ENCODE measurements around the gene ARHGEF33.
"Not testable (repeated sequence)": the region's sequence is repeated elsewhere in the genome, so short reads cannot be mapped to it uniquely, and the experiment has no call there.

The ARHGEF33 gene

DNA sequence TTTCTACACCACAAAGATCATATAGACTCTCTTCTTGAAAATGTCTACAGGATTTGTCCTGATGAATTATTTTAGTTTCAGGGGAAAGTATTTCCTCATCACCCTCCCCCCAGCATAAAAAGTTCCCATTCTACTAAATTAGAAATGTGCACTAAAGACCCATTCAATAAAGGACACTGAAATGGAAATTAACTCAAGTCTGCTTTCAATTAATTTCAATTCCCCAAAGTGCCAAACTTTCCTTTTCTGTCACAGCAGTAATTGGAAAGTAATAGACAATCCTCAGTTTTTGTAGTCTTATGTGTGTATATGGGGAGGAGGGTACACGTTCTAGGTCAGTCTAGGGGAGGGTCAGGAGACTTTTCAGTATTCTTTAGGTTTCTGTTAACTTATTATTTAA lies 21.5 kb downstream of the ARHGEF33 start:
- no peak for DNase-seq

- DNase-seq = no peak
Measured at GRCh38 chr2:38912619-38913018, 22.9 kb downstream of the ARHGEF33 start.

DNA sequence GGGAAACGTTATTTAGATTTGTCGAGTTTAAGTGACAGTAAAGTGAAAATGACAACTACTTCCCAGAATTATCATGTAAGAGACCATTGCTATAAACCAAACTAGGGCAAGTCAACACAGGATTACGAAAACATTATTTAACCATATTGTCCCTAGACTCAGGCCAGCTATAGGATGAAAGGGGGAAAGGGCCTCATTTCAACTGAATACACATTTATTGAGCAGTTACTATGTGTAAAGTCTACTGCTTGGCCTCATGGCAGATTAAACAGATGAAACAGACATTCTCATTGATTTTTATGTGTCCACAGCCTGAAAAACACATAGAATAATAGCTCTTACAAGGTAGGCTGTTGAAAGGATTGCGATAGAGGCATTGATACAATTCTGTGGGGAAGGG lies 32.7 kb downstream of the ARHGEF33 start:
- DNase-seq = no peak

DNA sequence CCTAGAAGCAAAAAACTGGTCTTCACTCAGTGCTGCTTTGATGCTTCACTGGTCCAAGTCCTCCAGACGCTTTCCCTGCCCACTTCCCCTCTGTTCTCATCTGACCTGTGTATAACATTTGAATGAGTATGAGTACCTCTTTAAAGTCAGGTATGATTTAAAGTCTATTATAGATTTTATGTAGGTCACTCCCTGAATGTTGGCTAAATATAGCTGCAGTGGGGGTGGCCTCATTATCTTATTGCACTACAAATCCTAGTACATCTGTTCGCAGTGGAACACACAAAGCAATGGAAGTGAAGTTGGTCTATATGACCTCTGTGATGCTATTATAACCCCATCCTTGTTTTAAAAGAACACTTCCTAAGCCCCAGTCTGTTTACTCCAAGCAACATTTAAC lies 33.2 kb downstream of the ARHGEF33 start:
- no peak for DNase-seq

DNA sequence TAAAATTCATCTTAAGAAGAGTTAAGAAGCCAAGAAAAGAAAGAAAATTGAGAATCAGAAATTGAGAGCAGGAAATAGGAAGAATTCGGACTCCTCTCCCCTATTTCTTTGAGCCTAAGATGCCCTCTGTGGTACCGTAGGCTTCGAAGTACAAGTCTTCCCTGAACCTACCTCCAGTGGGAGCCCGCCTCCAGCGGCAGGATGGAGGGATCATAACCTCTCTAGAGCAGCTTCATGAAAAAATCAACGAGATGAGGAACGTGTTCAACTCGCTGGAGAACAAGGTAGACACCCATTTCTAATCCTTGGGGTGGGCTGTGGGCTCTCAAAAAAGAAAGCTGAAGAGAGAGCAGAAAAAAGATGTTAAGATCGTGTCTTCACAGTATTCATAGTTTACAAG lies 36.3 kb downstream of the ARHGEF33 start:
- DNase-seq = no peak

DNA sequence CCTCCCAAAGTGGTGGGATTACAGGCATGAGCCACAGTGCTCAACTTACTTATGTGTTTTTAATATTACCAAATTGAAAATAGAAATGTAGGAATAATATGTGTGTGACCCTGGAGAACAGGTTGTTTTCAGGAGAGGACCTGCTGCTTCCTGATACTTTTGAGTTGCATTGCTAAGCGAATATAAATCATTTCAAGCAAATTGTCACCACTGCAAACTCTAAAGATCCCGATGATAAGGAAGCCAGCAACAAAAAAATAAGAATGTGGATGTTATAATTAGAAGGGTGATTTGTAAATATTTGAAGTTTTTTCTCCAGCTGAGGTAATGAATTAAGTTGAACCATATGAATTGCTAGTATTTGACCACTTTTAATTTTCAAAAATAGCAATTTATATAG lies 40.9 kb downstream of the ARHGEF33 start:
- no peak for DNase-seq

DNA sequence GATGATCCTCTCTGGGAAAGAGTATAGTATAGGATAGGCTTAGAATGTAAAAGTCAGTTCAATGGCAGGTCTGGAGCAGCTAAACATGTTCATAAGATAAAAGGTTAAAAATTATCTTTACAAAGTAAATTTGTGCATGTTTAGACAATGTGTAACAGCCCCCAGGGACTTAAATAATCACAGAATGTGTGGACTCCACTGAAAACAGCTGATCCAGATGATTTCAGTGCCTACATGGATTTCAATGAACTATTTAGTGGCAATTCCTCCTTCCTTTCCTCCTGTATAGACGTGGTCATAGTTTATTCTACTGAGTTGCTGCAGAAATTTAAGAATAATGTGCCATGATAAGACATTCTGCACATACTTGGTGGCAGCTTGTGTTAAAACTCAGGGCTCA lies 42.9 kb downstream of the ARHGEF33 start:
- no peak for DNase-seq

DNA sequence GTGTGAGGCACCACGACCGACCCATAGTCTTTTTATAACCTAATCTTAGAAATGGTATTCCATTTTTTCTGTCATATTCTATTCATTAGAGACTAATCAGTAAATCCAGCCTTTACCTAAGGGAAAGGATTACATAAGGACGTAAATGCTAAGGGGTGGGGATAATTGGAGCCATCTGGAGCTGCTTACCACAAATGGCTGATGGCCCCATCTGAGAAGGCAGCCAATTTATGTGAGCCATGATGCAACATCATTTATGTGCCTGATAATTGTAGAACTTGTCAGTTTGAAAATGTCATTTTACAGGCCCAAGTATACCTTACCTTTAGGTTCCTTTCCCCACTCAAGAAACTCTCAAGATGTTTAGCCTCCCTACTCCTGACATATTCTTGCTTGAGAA lies 44.0 kb downstream of the ARHGEF33 start:
- DNase-seq = peak; percentile 85

DNA sequence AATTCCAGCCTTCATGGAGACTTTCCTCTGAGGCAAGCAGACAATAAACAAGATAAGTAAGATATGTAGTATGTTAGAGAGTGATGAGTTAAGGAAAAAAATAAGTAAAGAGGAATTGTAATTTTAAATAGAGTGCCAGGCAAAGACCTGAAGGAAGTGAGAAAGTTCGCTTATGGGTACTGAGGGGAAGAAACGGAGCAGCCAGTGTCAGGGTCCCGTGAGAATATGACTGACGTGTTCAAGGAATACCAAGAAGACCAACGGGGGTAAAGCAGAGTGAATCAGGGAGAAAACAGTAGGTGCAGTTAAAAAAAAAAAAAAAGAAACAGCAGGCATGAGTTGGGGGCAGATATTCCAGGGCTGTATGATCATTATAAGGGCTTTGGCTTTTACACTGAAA lies 45.1 kb downstream of the ARHGEF33 start:
- no peak for DNase-seq

DNA sequence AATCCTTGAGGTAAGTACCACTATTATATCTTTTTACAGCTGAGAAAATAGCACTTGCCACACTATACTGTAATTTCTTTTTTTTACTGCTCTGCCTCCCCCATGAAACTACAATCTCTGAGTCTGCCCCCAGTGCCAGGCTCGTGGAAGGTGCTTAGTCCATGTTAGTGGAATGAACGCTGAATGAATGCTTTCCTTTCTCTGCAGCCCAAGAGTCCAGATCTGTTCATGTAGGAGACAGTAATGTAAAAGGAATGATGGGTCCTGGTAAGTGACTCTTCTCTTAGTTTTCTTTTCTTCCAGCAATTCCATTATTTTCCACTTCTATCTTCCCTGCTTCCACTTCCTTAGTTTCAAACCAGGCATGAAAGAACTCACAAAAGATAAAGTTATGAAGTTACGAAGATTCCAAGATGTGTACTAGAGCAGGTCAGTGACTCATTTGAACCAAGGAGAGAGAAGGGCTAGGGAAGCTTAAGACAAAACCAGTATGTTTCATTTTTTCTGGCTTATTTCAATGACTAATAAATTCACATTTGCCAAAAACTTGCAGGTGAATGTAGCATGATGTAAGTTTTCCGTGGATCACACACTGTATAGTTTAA lies 46.0 kb downstream of the ARHGEF33 start:
- peak; percentile 70 for DNase-seq

- DNase-seq = not testable (repeated sequence)
Measured at GRCh38 chr2:38936516-38936915, 46.8 kb downstream of the ARHGEF33 start.

- DNase-seq = no peak
Measured at GRCh38 chr2:38937548-38937947, 47.9 kb downstream of the ARHGEF33 start.

GRCh38 chr2:38940746-38941145 lies 51.1 kb downstream of the ARHGEF33 start:
- DNase-seq = peak; percentile 27

DNA sequence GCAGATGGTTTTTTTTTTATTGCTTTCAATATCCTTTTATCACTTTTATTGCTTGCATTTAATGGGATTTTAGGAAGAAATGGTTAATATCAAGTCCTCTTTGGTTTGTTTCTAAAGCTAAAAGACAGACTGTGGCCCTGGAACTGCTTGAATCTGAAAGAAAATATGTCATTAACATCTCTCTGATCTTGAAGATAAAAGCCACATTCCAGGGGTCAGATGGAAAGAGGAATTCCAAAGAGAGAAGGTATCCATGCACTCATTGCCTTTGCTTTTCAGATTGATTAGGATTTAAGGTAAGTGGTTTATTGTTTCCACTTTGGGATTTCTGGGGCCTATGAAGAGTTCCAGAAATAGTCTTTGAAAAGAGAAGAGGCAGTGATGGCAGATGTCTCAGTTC lies 54.1 kb downstream of the ARHGEF33 start:
- no peak for DNase-seq

DNA sequence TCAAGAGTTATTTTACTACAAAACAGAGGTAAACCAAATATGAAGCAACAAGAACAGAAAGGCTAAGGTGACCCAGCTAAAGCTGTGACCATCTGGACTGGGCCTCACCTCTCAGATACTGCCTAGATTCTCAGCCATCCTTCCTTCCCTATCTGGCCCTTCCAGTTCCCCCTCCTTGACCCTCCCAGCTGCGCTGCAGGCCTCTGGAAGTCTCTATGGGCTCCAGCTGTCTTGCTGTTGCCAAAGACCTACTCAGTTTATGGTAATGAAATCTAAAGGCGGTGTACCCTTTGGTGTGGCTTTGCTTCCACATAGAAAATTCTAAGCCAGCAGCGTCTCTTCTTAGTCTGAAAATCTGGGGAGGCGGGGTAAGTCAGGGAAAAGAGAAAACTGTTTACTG lies 55.7 kb downstream of the ARHGEF33 start:
- peak; percentile 28 for DNase-seq

DNA sequence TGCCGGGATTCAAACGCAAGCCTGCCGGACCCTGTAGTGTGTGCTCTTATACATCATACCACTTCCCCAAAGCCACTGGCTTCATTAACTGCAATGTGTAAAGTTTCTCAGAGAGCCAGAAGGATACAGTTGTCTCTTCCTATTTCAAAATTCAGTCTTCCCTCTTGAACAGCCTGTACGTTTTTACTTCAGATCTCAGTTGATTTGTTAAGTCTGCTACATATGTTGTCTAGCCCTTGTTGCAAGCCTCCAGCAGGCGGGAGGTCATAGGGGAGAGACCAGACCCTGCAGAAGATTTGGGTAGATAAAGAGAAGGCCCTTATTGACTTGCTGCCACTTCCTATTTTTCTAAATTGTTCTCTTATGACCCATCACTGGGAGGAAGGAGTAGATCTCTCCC lies 56.2 kb downstream of the ARHGEF33 start:
- DNase-seq = no peak

DNA sequence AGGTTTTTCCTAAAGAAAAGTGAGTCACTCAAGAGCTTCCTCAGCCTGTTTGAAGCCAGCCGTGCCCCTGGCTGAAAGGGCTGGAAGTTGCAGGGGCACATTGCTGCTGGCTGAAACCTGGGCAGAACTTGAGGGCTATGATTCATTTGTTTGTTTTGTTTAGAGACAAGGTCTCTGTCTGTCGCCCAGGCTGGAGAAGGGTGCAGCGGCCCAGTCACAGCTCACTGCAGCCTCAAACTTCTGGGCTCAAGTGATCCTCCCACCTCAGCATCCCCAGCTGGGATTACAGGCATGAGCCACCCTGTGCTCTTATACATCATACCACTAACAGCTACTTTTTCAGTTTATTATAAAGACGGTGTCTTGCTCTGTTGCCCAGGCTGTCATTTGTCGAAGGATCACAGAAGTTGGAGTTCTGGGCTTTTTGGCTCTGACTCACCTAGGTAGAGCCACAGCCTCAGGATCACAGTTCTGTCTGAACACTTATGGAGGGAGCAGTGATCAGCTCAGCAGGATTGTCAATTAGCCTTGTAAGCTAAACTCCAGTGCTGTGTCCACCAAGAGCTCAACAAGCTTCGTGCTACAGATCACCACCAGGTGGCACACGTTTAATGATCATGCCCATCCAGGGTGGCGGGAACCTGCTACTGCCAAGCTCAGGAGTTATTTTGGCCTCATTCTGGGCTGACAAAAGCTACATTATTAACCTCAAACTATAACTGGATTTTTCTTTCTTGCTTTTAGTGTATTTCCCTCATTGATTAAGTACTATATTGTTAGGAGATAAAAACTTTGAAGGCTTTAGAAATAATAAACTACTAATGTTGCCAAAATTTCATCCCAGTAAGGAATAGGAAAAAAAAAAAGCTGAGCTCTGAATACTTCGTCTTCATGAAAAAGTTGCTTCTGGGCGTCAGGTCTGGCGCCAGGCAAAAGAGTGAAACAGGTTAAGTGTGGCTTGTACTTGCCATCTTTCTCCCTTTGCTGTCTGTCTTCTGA lies 57.9 kb downstream of the ARHGEF33 start:
- peak; percentile 67 for DNase-seq

DNA sequence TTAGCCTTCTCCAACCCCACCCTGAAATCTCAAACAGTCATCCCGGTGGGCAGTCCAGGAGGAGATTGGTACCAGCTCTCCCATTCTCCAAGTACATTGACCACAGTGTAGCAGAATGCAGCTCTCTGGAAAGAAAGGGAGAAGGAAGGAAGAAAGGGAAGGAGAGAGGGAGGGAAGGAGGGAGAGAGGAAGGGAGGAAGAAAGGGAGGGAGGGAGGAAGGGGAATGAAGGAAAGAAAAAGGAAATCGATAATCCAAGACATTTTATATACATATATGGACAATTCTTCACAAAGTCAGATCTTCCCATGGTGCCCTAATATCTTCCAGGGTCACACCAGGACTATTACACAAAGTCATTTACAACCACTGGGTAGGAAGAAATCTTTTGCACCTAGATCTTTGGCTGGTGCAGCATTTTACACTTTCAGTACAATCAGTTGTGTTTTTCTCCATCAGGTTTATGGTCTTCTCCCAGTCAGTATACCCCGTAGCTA lies 58.8 kb downstream of the ARHGEF33 start:
- DNase-seq = no peak

GRCh38 chr2:38948995-38949394 lies 59.3 kb downstream of the ARHGEF33 start:
- DNase-seq = no peak

DNA sequence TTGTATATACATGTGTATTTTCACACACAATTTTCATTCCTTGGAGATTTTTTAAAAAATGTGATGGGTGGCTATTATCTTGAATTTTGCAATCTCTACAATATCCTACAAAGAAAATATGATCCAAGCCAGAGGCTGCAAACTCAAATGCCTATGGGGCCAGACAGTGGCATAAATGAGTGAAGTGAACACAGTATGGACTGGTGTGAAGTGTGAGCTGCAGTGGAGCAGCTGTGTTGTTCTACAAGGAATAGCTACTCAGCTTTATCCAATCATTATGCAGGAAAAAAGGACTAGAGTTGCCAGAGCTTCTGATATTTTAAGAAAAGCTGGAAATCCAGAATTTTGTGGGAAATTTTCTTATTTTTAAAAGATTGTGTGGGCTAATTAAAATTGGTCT lies 62.1 kb downstream of the ARHGEF33 start:
- DNase-seq = no peak

DNA sequence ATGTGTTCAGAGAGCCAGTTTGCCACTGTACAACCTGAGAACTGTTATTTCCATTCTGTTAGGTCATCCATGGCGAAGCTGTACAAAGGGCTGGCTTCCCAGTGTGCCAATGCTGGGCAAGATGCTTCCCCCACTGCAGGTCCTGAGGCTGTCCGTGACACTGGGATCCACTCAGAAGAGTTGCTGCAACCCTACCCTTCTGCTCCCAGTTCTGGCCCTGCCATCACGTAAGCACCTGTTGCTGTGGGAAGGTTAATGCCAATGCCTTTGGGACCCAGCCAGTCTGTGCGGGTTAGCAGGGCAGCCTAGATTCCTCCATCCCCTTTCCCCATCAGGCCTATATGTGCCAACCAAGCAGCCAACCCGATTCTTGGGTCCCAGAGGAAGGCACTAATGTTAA lies 68.3 kb downstream of the ARHGEF33 start:
- no peak for DNase-seq

DNA sequence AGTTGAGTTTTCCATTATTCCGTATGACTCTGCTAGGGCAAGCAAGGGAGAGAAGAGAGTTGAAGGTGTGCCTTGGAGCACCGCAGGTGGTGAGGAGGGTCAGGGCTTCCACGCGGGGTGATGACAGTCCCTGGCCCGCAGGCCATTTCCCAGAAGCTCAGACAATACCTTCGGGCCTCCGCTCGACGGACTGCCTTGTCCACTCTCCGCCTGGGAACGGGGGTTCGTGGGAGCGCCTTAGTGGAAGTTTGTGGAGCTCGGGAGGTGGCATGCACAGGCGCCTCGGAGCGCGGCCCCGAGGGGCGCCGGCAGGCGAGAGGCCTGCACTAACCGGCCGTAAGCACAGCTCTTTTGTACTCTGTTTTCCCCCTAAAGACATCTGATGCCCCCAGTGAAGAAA lies 69.8 kb downstream of the ARHGEF33 start:
- DNase-seq = no peak

DNA sequence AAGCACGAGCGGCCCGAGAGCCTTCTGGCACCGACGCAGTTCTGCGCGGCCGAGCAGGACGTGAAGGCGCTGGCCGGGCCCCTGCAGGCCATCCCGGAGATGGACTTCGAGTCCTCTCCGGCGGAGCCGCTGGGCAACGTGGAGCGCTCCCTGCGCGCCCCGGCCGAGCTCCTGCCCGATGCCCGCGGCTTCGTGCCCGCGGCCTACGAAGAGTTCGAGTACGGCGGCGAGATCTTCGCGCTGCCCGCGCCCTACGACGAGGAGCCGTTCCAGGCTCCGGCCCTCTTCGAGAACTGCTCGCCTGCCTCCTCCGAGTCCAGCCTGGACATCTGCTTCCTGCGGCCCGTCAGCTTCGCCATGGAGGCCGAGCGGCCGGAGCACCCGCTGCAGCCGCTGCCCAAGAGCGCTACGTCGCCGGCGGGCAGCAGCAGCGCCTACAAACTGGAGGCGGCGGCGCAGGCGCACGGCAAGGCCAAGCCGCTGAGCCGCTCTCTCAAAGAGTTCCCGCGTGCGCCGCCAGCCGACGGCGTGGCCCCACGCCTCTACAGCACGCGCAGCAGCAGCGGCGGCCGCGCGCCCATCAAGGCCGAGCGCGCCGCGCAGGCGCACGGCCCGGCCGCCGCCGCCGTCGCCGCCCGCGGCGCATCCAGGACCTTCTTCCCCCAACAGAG lies 70.4 kb downstream of the ARHGEF33 start:
- DNase-seq = peak; percentile 88
